Measurements from ENCODE around the gene TFEB. TPM values are rescaled to one million over a fixed set of nuclear protein-coding genes. Genes with fewer than 3 reads are reported as not detected.

Gene TFEB
- total RNA-seq, 1 experiment from 2014 or later, result 6.6 TPM

GRCh38 chr6:41715795-41716515 lies 19.5 kb downstream of the TFEB start:
- no peak for DNase-seq
- no TSS peak for BruUV-seq (replicated peaks)
- Mint-ChIP-seq H3K36me3 (ENCODE audit: insufficient read depth, unreplicated experiment) (no peaks in the 10 kb centered on the region), H3K27ac (ENCODE audit: unreplicated experiment) (no peak overlapping the region), H3K27me3 (ENCODE audit: unreplicated experiment) (no peaks in the 10 kb centered on the region), H3K9me3 (ENCODE audit: low read depth, unreplicated experiment) (no peaks in the 10 kb centered on the region), H3K4me3 (ENCODE audit: low read depth, unreplicated experiment) (no peak overlapping the region), H3K4me1 (ENCODE audit: low read depth, unreplicated experiment) (peaks cover 39% of the 10 kb centered on the region)
- no peak for TF ChIP-seq CTCF (IDR thresholded peaks at IDR 0.05; ENCODE audit: unreplicated experiment)
- CTCF ChIA-PET, result interaction anchor here (0.6 to 1.3 kb wide), 2 partner anchors 49 to 86 kb away, joined by 3 read pairs; no protein-coding TSS in a partner anchor
- intact Hi-C loops (cut with micrococcal nuclease; ENCODE audit: unreplicated experiment), result no loop called here

- Mint-ChIP-seq H3K4me3 (ENCODE audit: low read depth, unreplicated experiment) (no peak overlapping the region), H3K27ac (ENCODE audit: unreplicated experiment) (no peak overlapping the region), H3K4me1 (ENCODE audit: low read depth, unreplicated experiment) (peaks cover 39% of the 10 kb centered on the region), H3K36me3 (ENCODE audit: insufficient read depth, unreplicated experiment) (no peaks in the 10 kb centered on the region), H3K9me3 (ENCODE audit: low read depth, unreplicated experiment) (no peaks in the 10 kb centered on the region), H3K27me3 (ENCODE audit: unreplicated experiment) (no peaks in the 10 kb centered on the region)
- no peak for DNase-seq
- CTCF ChIA-PET, result interaction anchor here (2.9 kb wide), 1 partner anchor 19 kb away, joined by 22 read pairs; the partner anchor contains the start of gene TFEB
- no TSS peak for BruUV-seq (replicated peaks)
- TF ChIP-seq CTCF (IDR thresholded peaks at IDR 0.05; ENCODE audit: unreplicated experiment), result no peak
- intact Hi-C loops (cut with micrococcal nuclease; ENCODE audit: unreplicated experiment), result no loop called here
Measured at GRCh38 chr6:41714556-41715273, 20.7 kb downstream of the TFEB start.

GRCh38 chr6:41713650-41714291 lies 21.6 kb downstream of the TFEB start:
- Mint-ChIP-seq H3K4me3 (ENCODE audit: low read depth, unreplicated experiment) (peak overlapping the region; percentile 8), H3K36me3 (ENCODE audit: insufficient read depth, unreplicated experiment) (no peaks in the 10 kb centered on the region), H3K27me3 (ENCODE audit: unreplicated experiment) (no peaks in the 10 kb centered on the region), H3K9me3 (ENCODE audit: low read depth, unreplicated experiment) (no peaks in the 10 kb centered on the region), H3K4me1 (ENCODE audit: low read depth, unreplicated experiment) (peaks cover 39% of the 10 kb centered on the region), H3K27ac (ENCODE audit: unreplicated experiment) (no peak overlapping the region)
- CTCF ChIA-PET, result interaction anchor here (0.6 to 2.9 kb wide), 10 partner anchors 9 to 346 kb away, joined by 3 to 22 read pairs (median 5); partner anchors contain the start of gene TFEB
- no peak for TF ChIP-seq CTCF (IDR thresholded peaks at IDR 0.05; ENCODE audit: unreplicated experiment)
- no TSS peak for BruUV-seq (replicated peaks)
- intact Hi-C loops (cut with micrococcal nuclease; ENCODE audit: unreplicated experiment), result no loop called here
- DNase-seq, result peak; percentile 54

GRCh38 chr6:41713159-41713649 lies 22.2 kb downstream of the TFEB start:
- Mint-ChIP-seq H3K4me3 (ENCODE audit: low read depth, unreplicated experiment) (peak overlapping the region; percentile 8), H3K4me1 (ENCODE audit: low read depth, unreplicated experiment) (peaks cover 39% of the 10 kb centered on the region), H3K36me3 (ENCODE audit: insufficient read depth, unreplicated experiment) (no peaks in the 10 kb centered on the region), H3K9me3 (ENCODE audit: low read depth, unreplicated experiment) (no peaks in the 10 kb centered on the region), H3K27ac (ENCODE audit: unreplicated experiment) (no peak overlapping the region), H3K27me3 (ENCODE audit: unreplicated experiment) (no peaks in the 10 kb centered on the region)
- intact Hi-C loops (cut with micrococcal nuclease; ENCODE audit: unreplicated experiment), result no loop called here
- no peak for TF ChIP-seq CTCF (IDR thresholded peaks at IDR 0.05; ENCODE audit: unreplicated experiment)
- CTCF ChIA-PET, result interaction anchor here (0.6 to 2.9 kb wide), 12 partner anchors 8 to 346 kb away, joined by 3 to 22 read pairs (median 4); partner anchors contain the start of gene TFEB
- no TSS peak for BruUV-seq (replicated peaks)
- peak; percentile 85 for DNase-seq
